ENCODE measurements around the gene BMPR1A.
"Not testable (repeated sequence)": the region's sequence is repeated elsewhere in the genome, so short reads cannot be mapped to it uniquely, and the experiment has no call there.

Gene BMPR1A

GRCh38 chr10:86723009-86723408, 33.4 kb upstream of the BMPR1A start:
- no peak overlapping the region for H3K4me3 Mint-ChIP-seq
- peaks cover 12% of the 10 kb centered on the region for H3K27me3 Mint-ChIP-seq
- H3K4me1 Mint-ChIP-seq (ENCODE audit: low read depth): peaks cover 7% of the 10 kb centered on the region
- no peaks in the 10 kb centered on the region for H3K36me3 Mint-ChIP-seq
- no peaks in the 10 kb centered on the region for H3K9me3 Mint-ChIP-seq (ENCODE audit: low read depth)
- no peak overlapping the region for H3K27ac Mint-ChIP-seq

GRCh38 chr10:86724445-86724844, 32.0 kb upstream of the BMPR1A start:
- H3K9me3 Mint-ChIP-seq (ENCODE audit: low read depth): no peaks in the 10 kb centered on the region
- H3K36me3 Mint-ChIP-seq: no peaks in the 10 kb centered on the region
- H3K4me3 Mint-ChIP-seq: no peak overlapping the region
- peaks cover 7% of the 10 kb centered on the region for H3K4me1 Mint-ChIP-seq (ENCODE audit: low read depth)
- H3K27me3 Mint-ChIP-seq: peaks cover 12% of the 10 kb centered on the region
- no peak overlapping the region for H3K27ac Mint-ChIP-seq

GRCh38 chr10:86725980-86726676, 30.3 kb upstream of the BMPR1A start:
- H3K36me3 Mint-ChIP-seq: no peaks in the 10 kb centered on the region
- no peaks in the 10 kb centered on the region for H3K9me3 Mint-ChIP-seq (ENCODE audit: low read depth)
- H3K27ac Mint-ChIP-seq: no peak overlapping the region
- no peak overlapping the region for H3K4me3 Mint-ChIP-seq
- peaks cover 6% of the 10 kb centered on the region for H3K27me3 Mint-ChIP-seq
- peaks cover 7% of the 10 kb centered on the region for H3K4me1 Mint-ChIP-seq (ENCODE audit: low read depth)

GRCh38 chr10:86726677-86726999, 29.8 kb upstream of the BMPR1A start:
- H3K27me3 Mint-ChIP-seq: peaks cover 3% of the 10 kb centered on the region
- no peak overlapping the region for H3K4me3 Mint-ChIP-seq
- H3K9me3 Mint-ChIP-seq (ENCODE audit: low read depth): no peaks in the 10 kb centered on the region
- peaks cover 7% of the 10 kb centered on the region for H3K4me1 Mint-ChIP-seq (ENCODE audit: low read depth)
- H3K36me3 Mint-ChIP-seq: no peaks in the 10 kb centered on the region
- no peak overlapping the region for H3K27ac Mint-ChIP-seq

- H3K4me3 Mint-ChIP-seq: no peak overlapping the region
- H3K36me3 Mint-ChIP-seq: no peaks in the 10 kb centered on the region
- H3K9me3 Mint-ChIP-seq (ENCODE audit: low read depth): no peaks in the 10 kb centered on the region
- no peak overlapping the region for H3K27ac Mint-ChIP-seq
- peaks cover 7% of the 10 kb centered on the region for H3K4me1 Mint-ChIP-seq (ENCODE audit: low read depth)
- H3K27me3 Mint-ChIP-seq: no peaks in the 10 kb centered on the region
Measured at GRCh38 chr10:86727470-86727869, 28.9 kb upstream of the BMPR1A start.

- no peak overlapping the region for H3K27ac Mint-ChIP-seq
- peaks cover 5% of the 10 kb centered on the region for H3K4me1 Mint-ChIP-seq (ENCODE audit: low read depth)
- H3K4me3 Mint-ChIP-seq: no peak overlapping the region
- no peaks in the 10 kb centered on the region for H3K36me3 Mint-ChIP-seq
- no peaks in the 10 kb centered on the region for H3K9me3 Mint-ChIP-seq (ENCODE audit: low read depth)
- no peaks in the 10 kb centered on the region for H3K27me3 Mint-ChIP-seq
Measured at GRCh38 chr10:86728056-86728455, 28.4 kb upstream of the BMPR1A start.

GRCh38 chr10:86729677-86730076, 26.7 kb upstream of the BMPR1A start:
- H3K4me1 Mint-ChIP-seq (ENCODE audit: low read depth): no peaks in the 10 kb centered on the region
- H3K27ac Mint-ChIP-seq: no peak overlapping the region
- no peaks in the 10 kb centered on the region for H3K27me3 Mint-ChIP-seq
- no peaks in the 10 kb centered on the region for H3K36me3 Mint-ChIP-seq
- H3K9me3 Mint-ChIP-seq (ENCODE audit: low read depth): no peaks in the 10 kb centered on the region
- no peak overlapping the region for H3K4me3 Mint-ChIP-seq

- H3K27ac Mint-ChIP-seq: no peak overlapping the region
- H3K9me3 Mint-ChIP-seq (ENCODE audit: low read depth): no peaks in the 10 kb centered on the region
- H3K4me1 Mint-ChIP-seq (ENCODE audit: low read depth): no peaks in the 10 kb centered on the region
- H3K27me3 Mint-ChIP-seq: no peaks in the 10 kb centered on the region
- no peaks in the 10 kb centered on the region for H3K36me3 Mint-ChIP-seq
- H3K4me3 Mint-ChIP-seq: no peak overlapping the region
Measured at GRCh38 chr10:86730227-86730626, 26.2 kb upstream of the BMPR1A start.

GRCh38 chr10:86732771-86733170, 23.6 kb upstream of the BMPR1A start:
- H3K27me3 Mint-ChIP-seq: no peaks in the 10 kb centered on the region
- H3K36me3 Mint-ChIP-seq: no peaks in the 10 kb centered on the region
- H3K27ac Mint-ChIP-seq: no peak overlapping the region
- H3K9me3 Mint-ChIP-seq (ENCODE audit: low read depth): no peaks in the 10 kb centered on the region
- H3K4me3 Mint-ChIP-seq: no peak overlapping the region
- no peaks in the 10 kb centered on the region for H3K4me1 Mint-ChIP-seq (ENCODE audit: low read depth)

GRCh38 chr10:86733260-86733671, 23.2 kb upstream of the BMPR1A start:
- H3K36me3 Mint-ChIP-seq: peaks cover 2% of the 10 kb centered on the region
- H3K9me3 Mint-ChIP-seq (ENCODE audit: low read depth): no peaks in the 10 kb centered on the region
- no peak overlapping the region for H3K27ac Mint-ChIP-seq

GRCh38 chr10:86734207-86734988, 22.0 kb upstream of the BMPR1A start:
- no peaks in the 10 kb centered on the region for H3K27me3 Mint-ChIP-seq
- no peak overlapping the region for H3K27ac Mint-ChIP-seq
- peaks cover 2% of the 10 kb centered on the region for H3K36me3 Mint-ChIP-seq
- H3K9me3 Mint-ChIP-seq (ENCODE audit: low read depth): no peaks in the 10 kb centered on the region
- no peak overlapping the region for H3K4me3 Mint-ChIP-seq
- H3K4me1 Mint-ChIP-seq (ENCODE audit: low read depth): no peaks in the 10 kb centered on the region

More at GRCh38 chr10:86733260-86733671, 23.2 kb upstream of the BMPR1A start:
- Mint-ChIP-seq H3K4me1 (ENCODE audit: low read depth) (no peaks in the 10 kb centered on the region), H3K4me3 (no peak overlapping the region), H3K27me3 (no peaks in the 10 kb centered on the region)

GRCh38 chr10:86735278-86735677, 21.1 kb upstream of the BMPR1A start:
- H3K36me3 Mint-ChIP-seq; H3K9me3 Mint-ChIP-seq (ENCODE audit: low read depth); H3K4me3 Mint-ChIP-seq; H3K4me1 Mint-ChIP-seq (ENCODE audit: low read depth); H3K27ac Mint-ChIP-seq; H3K27me3 Mint-ChIP-seq: not testable (repeated sequence)

- H3K36me3 Mint-ChIP-seq: peaks cover 2% of the 10 kb centered on the region
- no peak overlapping the region for H3K27ac Mint-ChIP-seq
- no peaks in the 10 kb centered on the region for H3K9me3 Mint-ChIP-seq (ENCODE audit: low read depth)
- H3K4me3 Mint-ChIP-seq: no peak overlapping the region
- no peaks in the 10 kb centered on the region for H3K27me3 Mint-ChIP-seq
- H3K4me1 Mint-ChIP-seq (ENCODE audit: low read depth): no peaks in the 10 kb centered on the region
Measured at GRCh38 chr10:86742230-86742629, 14.2 kb upstream of the BMPR1A start.

GRCh38 chr10:86744067-86744725, 12.2 kb upstream of the BMPR1A start:
- no peaks in the 10 kb centered on the region for H3K9me3 Mint-ChIP-seq (ENCODE audit: low read depth)
- no peaks in the 10 kb centered on the region for H3K27me3 Mint-ChIP-seq
- no peak overlapping the region for H3K27ac Mint-ChIP-seq
- no peak overlapping the region for H3K4me3 Mint-ChIP-seq
- no peaks in the 10 kb centered on the region for H3K36me3 Mint-ChIP-seq
- no peaks in the 10 kb centered on the region for H3K4me1 Mint-ChIP-seq (ENCODE audit: low read depth)

GRCh38 chr10:86747796-86748581, 8.4 kb upstream of the BMPR1A start:
- Mint-ChIP-seq H3K27me3 (no peaks in the 10 kb centered on the region), H3K4me3 (no peak overlapping the region), H3K27ac (no peak overlapping the region), H3K4me1 (ENCODE audit: low read depth) (no peaks in the 10 kb centered on the region), H3K9me3 (ENCODE audit: low read depth) (no peaks in the 10 kb centered on the region), H3K36me3 (no peaks in the 10 kb centered on the region)
